Bronchial epithelial cell (primary cell): ENCODE measurements around the gene INS. TPM values are rescaled to one million over a fixed set of nuclear protein-coding genes. Genes with fewer than 3 reads are reported as not detected.

Source experiments
- DNase-seq: peaks from one replicate; pipeline ENCODE4 v3.0.0-alpha.2; 2010; ENCODE audit warnings: low read depth
- FAIRE-seq: peaks from 2 replicates; lab custom pipeline; 2011; peaks lifted over from hg19 to GRCh38; lab: Jason Lieb, UNC
- H3K27me3 ChIP-seq: 2 replicates; pipeline ENCODE4 v1.5.1; 2011; ENCODE audit warnings: low read length; ENCODE audit not compliant: control insufficient read depth, insufficient read depth
- H3K36me3 ChIP-seq: 2 replicates; pipeline ENCODE4 v1.5.1; 2011; ENCODE audit warnings: low read length; ENCODE audit not compliant: control insufficient read depth, insufficient read depth
- H3K4me3 ChIP-seq: 2 replicates; pipeline ENCODE4 v1.5.1; 2011; ENCODE audit warnings: mild to moderate bottlenecking, low read depth, low read length, control low read depth
- CTCF ChIP-seq: IDR thresholded peaks from 2 replicates; pipeline ENCODE4 v1.5.1; 2011; ENCODE audit warnings: mild to moderate bottlenecking, moderate library complexity, low read length, control low read depth, inconsistent platforms; ENCODE audit not compliant: insufficient read depth, severe bottlenecking
- total RNA-seq: library from RNA; depleted of rRNA; stranded (reverse); fragments of >200 nt; gene quantifications from 2 replicates; pipeline ENCODE4 v1.2.1, GENCODE V29; 2014

Gene INS
- total RNA-seq, 1 donor from 2014 or later = not detected

- FAIRE-seq (peak; percentile 36), DNase-seq (no peak)
- TF ChIP-seq CTCF = no peak
- H3K36me3 ChIP-seq = no peaks in the 10 kb centered on the region
- H3K27me3 ChIP-seq = peaks cover 2% of the 10 kb centered on the region
- no peak overlapping the region for H3K4me3 ChIP-seq
Measured at GRCh38 chr11:2200536-2200935, 39.5 kb upstream of the INS start.

GRCh38 chr11:2199466-2200341 lies 38.7 kb upstream of the INS start:
- TF ChIP-seq CTCF = no peak
- no peak for FAIRE-seq
- Histone ChIP-seq H3K27me3 (peaks cover 2% of the 10 kb centered on the region), H3K4me3 (no peak overlapping the region), H3K36me3 (no peaks in the 10 kb centered on the region)
- no peak for DNase-seq

GRCh38 chr11:2198621-2199365 lies 37.8 kb upstream of the INS start:
- peaks cover 2% of the 10 kb centered on the region for H3K27me3 ChIP-seq
- DNase-seq = no peak
- TF ChIP-seq CTCF = no peak
- no peak for FAIRE-seq
- no peaks in the 10 kb centered on the region for H3K36me3 ChIP-seq
- no peak overlapping the region for H3K4me3 ChIP-seq

GRCh38 chr11:2197771-2198520 lies 36.9 kb upstream of the INS start:
- TF ChIP-seq CTCF = no peak
- Histone ChIP-seq H3K4me3 (no peak overlapping the region), H3K36me3 (no peaks in the 10 kb centered on the region), H3K27me3 (peaks cover 2% of the 10 kb centered on the region)
- no peak for FAIRE-seq
- DNase-seq = no peak

- Histone ChIP-seq H3K36me3 (no peaks in the 10 kb centered on the region), H3K4me3 (no peak overlapping the region), H3K27me3 (peaks cover 2% of the 10 kb centered on the region)
- peak; percentile 93 for TF ChIP-seq CTCF
- FAIRE-seq (no peak), DNase-seq (peak; percentile 36)
Measured at GRCh38 chr11:2196970-2197770, 36.2 kb upstream of the INS start.
